Right lobe of liver (tissue), 4 donors: ENCODE results near the gene MAJIN.

Experiments used
- CTCF ChIP-seq, 4 donors: fragments of 200-600 bp in 3 of 4; fragments of 450-650 bp in 1 of 4; IDR thresholded peaks; one replicate each; pipeline versions ENCODE4 v1.5.1 to v1.8.0; 2016 to 2022; ENCODE audit warnings: antibody characterized with exemption in 4 of 4, mild to moderate bottlenecking in 2 of 4
- POLR2A ChIP-seq: fragments of 450-650 bp; IDR thresholded peaks from one replicate; pipeline ENCODE4 v1.6.1; 2017; ENCODE audit warnings: antibody characterized with exemption, mild to moderate bottlenecking
- donor health status: DM: no; HTN: no; CAD: no.
- donor health status: DM: no; HTN: no; CAD: no.
- donor health status: DM: no; HTN: yes; CAD: no.

GRCh38 chr11:64916040-64916774 lies 55.7 kb downstream of the MAJIN start:
- no peak for TF ChIP-seq CTCF (IDR thresholded peaks at IDR 0.05)
- no peak for TF ChIP-seq POLR2A
